Kidney (tissue), 14 donors: Measurements from ENCODE around the gene PPP2R3B. TPM values are rescaled to one million over a fixed set of nuclear protein-coding genes. Genes with fewer than 3 reads are reported as not detected.
"Not testable (repeated sequence)": the region's sequence is repeated elsewhere in the genome, so short reads cannot be mapped to it uniquely, and the experiment has no call there.

Experiments
- DNase-seq, 5 donors: peaks; one replicate each; pipeline ENCODE4 v3.0.0-alpha.2; 2013 to 2020
- FAIRE-seq: peaks from 2 replicates; lab custom pipeline; 2012; peaks lifted over from hg19 to GRCh38; lab: Jason Lieb, UNC
- H3K27ac ChIP-seq, 2 donors: one replicate each; pipeline ENCODE4 v1.7.0; 2013; ENCODE audit warnings: low read depth in 2 of 2, low read length in 2 of 2, inconsistent platforms in 1 of 2
- H3K27me3 ChIP-seq: one replicate; pipeline ENCODE4 v1.7.1; 2013; ENCODE audit warnings: low read length, inconsistent platforms; ENCODE audit not compliant: control insufficient read depth, insufficient read depth
- H3K36me3 ChIP-seq, 3 donors: one replicate each; pipeline versions ENCODE4 v1.7.0 to v1.7.1; 2013; ENCODE audit warnings: low read length in 3 of 3, control low read depth in 1 of 3, inconsistent platforms in 1 of 3; ENCODE audit not compliant: insufficient read depth in 3 of 3, control insufficient read depth in 2 of 3
- H3K4me1 ChIP-seq, 3 donors: one replicate each; pipeline versions ENCODE4 v1.7.0 to v1.7.1; 2013; ENCODE audit warnings: low read length in 3 of 3, inconsistent platforms in 1 of 3, low read depth in 1 of 3; ENCODE audit not compliant: control insufficient read depth in 2 of 3, insufficient read depth in 2 of 3
- H3K4me3 ChIP-seq, 3 donors: one replicate each; pipeline versions ENCODE4 v1.7.0 to v1.8.1; 2013; ENCODE audit warnings: low read length in 3 of 3, control low read depth in 1 of 3, inconsistent platforms in 1 of 3
- H3K9ac ChIP-seq, 3 donors: one replicate each; pipeline versions ENCODE4 v1.7.0 to v1.7.1; 2013; ENCODE audit warnings: low read length in 3 of 3, control low read depth in 1 of 3, inconsistent platforms in 1 of 3
- H3K9me3 ChIP-seq, 3 donors: one replicate each; pipeline versions ENCODE4 v1.7.0 to v1.7.1; 2013; ENCODE audit warnings: low read length in 3 of 3, control low read depth in 1 of 3, inconsistent platforms in 1 of 3; ENCODE audit not compliant: control insufficient read depth in 2 of 3, insufficient read depth in 1 of 3
- intact Hi-C: fragments of 100-400 bp; cut with DNase I; formaldehyde crosslinking; loops from one replicate; pipeline ENCODE4 v1.11.1; 2022
- polyA plus RNA-seq: library from polyadenylated mRNA; stranded (reverse); fragments of 350-450 nt; fragmentation: Illumina TruSeq; extraction: RNeasy Lipid Tissue Mini Kit (QIAGEN cat#74804); gene quantifications from one replicate; pipeline ENCODE4 v1.2.3, GENCODE V29; 2014; ENCODE audit warnings: low read depth, low replicate concordance; ENCODE audit not compliant: insufficient read depth
- total RNA-seq: library from RNA; stranded (reverse); fragmentation: NEBNext Ultra II Directional; extraction: Animal tissue kit (Norgen Biotek cat#: 25700); gene quantifications from one replicate; pipeline ENCODE4 v1.2.1, GENCODE V29; 2021
- TF ChIP-seq, protein P1 (sequence below): IDR thresholded peaks from 3 replicates; pipeline ENCODE4 v1.5.1; 2012; ENCODE audit warnings: mild to moderate bottlenecking, moderate library complexity, borderline replicate concordance; ENCODE audit not compliant: insufficient read depth; ENCODE audit errors: extremely low read depth
- donor health status: control.
- donor health status: control.
- donor health status: control.
- donor health status: control.
- donor health status: control.
- donor health status: DM: yes; HTN: yes; CAD: no.
- donor health status: Normal renal cell carcinoma (clear cell type).

The PPP2R3B gene
- total and polyA plus RNA-seq, 2 donors from 2014 or later, result 14.1 to 14.4 TPM

- Histone ChIP-seq H3K4me3 (no peak overlapping the region), H3K9ac (no peak overlapping the region), H3K36me3 (peaks cover 0 to under 1% (median 0%) of the 10 kb centered on the region in 3 donors), H3K9me3 (no peaks in the 10 kb centered on the region), H3K4me1 (no peaks in the 10 kb centered on the region), H3K27ac (no peak overlapping the region), H3K27me3 (no peaks in the 10 kb centered on the region)
- TF ChIP-seq, protein P1, sequence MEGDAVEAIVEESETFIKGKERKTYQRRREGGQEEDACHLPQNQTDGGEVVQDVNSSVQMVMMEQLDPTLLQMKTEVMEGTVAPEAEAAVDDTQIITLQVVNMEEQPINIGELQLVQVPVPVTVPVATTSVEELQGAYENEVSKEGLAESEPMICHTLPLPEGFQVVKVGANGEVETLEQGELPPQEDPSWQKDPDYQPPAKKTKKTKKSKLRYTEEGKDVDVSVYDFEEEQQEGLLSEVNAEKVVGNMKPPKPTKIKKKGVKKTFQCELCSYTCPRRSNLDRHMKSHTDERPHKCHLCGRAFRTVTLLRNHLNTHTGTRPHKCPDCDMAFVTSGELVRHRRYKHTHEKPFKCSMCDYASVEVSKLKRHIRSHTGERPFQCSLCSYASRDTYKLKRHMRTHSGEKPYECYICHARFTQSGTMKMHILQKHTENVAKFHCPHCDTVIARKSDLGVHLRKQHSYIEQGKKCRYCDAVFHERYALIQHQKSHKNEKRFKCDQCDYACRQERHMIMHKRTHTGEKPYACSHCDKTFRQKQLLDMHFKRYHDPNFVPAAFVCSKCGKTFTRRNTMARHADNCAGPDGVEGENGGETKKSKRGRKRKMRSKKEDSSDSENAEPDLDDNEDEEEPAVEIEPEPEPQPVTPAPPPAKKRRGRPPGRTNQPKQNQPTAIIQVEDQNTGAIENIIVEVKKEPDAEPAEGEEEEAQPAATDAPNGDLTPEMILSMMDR, result no peak
- intact Hi-C loops, result no loop called here
- FAIRE-seq (no peak), DNase-seq (peak in 1 of 5 donors; percentile 45)
Measured at GRCh38 chrX:352181-352580, 34.5 kb downstream of the PPP2R3B start.

GRCh38 chrX:351736-352135 lies 35.0 kb downstream of the PPP2R3B start:
- no peaks in the 10 kb centered on the region for H3K9me3 ChIP-seq
- H3K27ac ChIP-seq, result no peak overlapping the region
- intact Hi-C loops, result no loop called here
- FAIRE-seq (no peak), DNase-seq (no peak)
- H3K9ac ChIP-seq, result no peak overlapping the region
- no peaks in the 10 kb centered on the region for H3K4me1 ChIP-seq
- TF ChIP-seq, protein P1, result no peak
- H3K27me3 ChIP-seq, result no peaks in the 10 kb centered on the region
- peaks cover 0 to 4% (median 0%) of the 10 kb centered on the region in 3 donors for H3K36me3 ChIP-seq
- no peak overlapping the region for H3K4me3 ChIP-seq

- intact Hi-C loops, H3K4me1 ChIP-seq, H3K27ac ChIP-seq, H3K27me3 ChIP-seq, FAIRE-seq, H3K9ac ChIP-seq, H3K9me3 ChIP-seq, H3K36me3 ChIP-seq, H3K4me3 ChIP-seq: not testable (repeated sequence)
- DNase-seq, result peak in 1 of 5 donors; percentile 24
Measured at GRCh38 chrX:351324-351641, 35.4 kb downstream of the PPP2R3B start.

DNA sequence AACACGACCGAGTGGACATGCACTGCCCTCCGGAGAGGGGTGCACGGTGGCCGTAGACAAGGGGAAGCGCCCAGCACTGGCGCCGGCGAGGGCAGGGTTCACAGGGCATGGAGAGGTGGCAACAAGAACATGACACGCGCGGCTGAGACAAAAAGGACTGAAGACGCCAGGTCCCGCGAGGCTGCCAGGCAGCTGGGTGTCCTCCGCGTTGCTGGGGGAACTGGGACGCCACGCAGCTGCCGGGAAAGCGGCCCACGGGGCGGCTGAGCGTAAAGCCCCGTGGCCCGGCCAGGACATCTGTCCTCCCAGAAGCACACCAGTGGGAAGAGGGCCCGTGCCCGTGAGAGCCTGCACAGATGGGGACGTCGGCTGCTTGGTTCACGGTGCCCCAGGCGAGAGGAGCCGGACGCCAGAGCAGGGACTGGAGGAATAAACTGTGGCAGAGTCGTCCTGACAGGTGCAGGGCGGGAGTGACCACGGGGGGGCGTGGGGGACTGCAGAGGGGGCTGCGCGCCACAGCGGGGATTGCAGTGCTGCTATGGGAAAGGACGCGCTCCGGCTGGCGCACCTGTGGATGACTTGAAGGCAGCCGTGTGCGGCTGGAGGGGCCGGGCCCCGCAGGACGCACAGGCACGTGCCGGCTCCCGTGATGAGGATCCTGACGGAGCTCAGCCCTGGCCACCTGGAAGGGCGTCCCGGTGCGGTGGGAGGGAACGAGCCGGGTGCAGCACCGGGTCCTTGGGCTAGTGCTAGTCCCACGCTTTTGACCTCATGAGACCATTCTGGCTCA lies 36.0 kb downstream of the PPP2R3B start:
- Histone ChIP-seq H3K9me3 (no peaks in the 10 kb centered on the region), H3K27me3 (no peaks in the 10 kb centered on the region), H3K4me1 (no peaks in the 10 kb centered on the region), H3K4me3 (no peak overlapping the region), H3K27ac (no peak overlapping the region), H3K9ac (no peak overlapping the region), H3K36me3 (peaks cover 0 to 4% (median 0%) of the 10 kb centered on the region in 3 donors)
- TF ChIP-seq, protein P1, result no peak
- peak in 4 of 5 donors; percentile 44 to 65 (median 54) for DNase-seq
- intact Hi-C loops, result no loop called here
- no peak for FAIRE-seq
